Measurements from ENCODE around the gene CREB5. TPM values are rescaled to one million over a fixed set of nuclear protein-coding genes. Genes with fewer than 3 reads are reported as not detected.
A peak's percentile ranks its signal among the peaks of the same experiment; 100 is the strongest.

The CREB5 gene
- total and polyA plus RNA-seq, 2 experiments from 2014 or later: 2.4 to 4.4 TPM

GRCh38 chr7:28558236-28558635, 145.9 kb downstream of the CREB5 start:
- TF ChIP-seq JUNB (IDR thresholded peaks at IDR 0.05; ENCODE audit: unreplicated experiment) (no peak), POLR2AphosphoS5 (IDR thresholded peaks at IDR 0.05; ENCODE audit: low read depth) (no peak), ETS1 (IDR thresholded peaks at IDR 0.05) (no peak), NANOG (IDR thresholded peaks at IDR 0.05; ENCODE audit: borderline replicate concordance) (no peak), CTCF (conservative IDR thresholded peaks at IDR 0.05; ENCODE audit: low read depth in 2 of 2) (no peak), ZNF114 (CRISPR knock-in tag; IDR thresholded peaks at IDR 0.05) (no peak), EZH2phosphoT487 (IDR thresholded peaks at IDR 0.05; ENCODE audit: unreplicated experiment) (no peak), CREB1 (CRISPR knock-in tag; IDR thresholded peaks at IDR 0.05; ENCODE audit: low read depth) (no peak), STAT1 (IDR thresholded peaks at IDR 0.05; ENCODE audit: unreplicated experiment) (no peak)
- H3K4me1 Mint-ChIP-seq: peaks cover 24% of the 10 kb centered on the region
- ATAC-seq: peak; percentile 46
- Histone ChIP-seq H3K27me3 (ENCODE audit: insufficient read depth) (no peaks in the 10 kb centered on the region), H3K36me3 (ENCODE audit: insufficient read depth) (no peaks in the 10 kb centered on the region), H4K20me1 (replicated peaks; ENCODE audit: insufficient read depth) (no peaks in the 10 kb centered on the region), H3K27ac (ENCODE audit: low read depth) (no peak overlapping the region), H3F3A (replicated peaks; ENCODE audit: low read depth) (no peaks in the 10 kb centered on the region), H3K4me3 (no peak overlapping the region), H3K4me1 (ENCODE audit: insufficient read depth) (peaks cover 11% of the 10 kb centered on the region; the same call in 1 of the 2 replicates), H3K4me2 (peak overlapping the region; percentile 39; the same call in 1 of the 2 replicates), H2AFZ (no peak overlapping the region), H3K9me2 (ENCODE audit: insufficient read depth) (no peaks in the 10 kb centered on the region; the same call in 1 of the 2 replicates), H3K79me2 (replicated peaks; ENCODE audit: insufficient read depth) (no peaks in the 10 kb centered on the region)
- no peaks in the 10 kb centered on the region for H3K36me3 Mint-ChIP-seq (ENCODE audit: low read depth)
- H3K27me3 Mint-ChIP-seq (ENCODE audit: insufficient read depth, low read depth, poor library complexity): peaks cover 1% of the 10 kb centered on the region
- no peaks in the 10 kb centered on the region; the same call in 2 of the 3 replicates for H3K9me3 Mint-ChIP-seq
- H3K4me3 Mint-ChIP-seq: no peak overlapping the region
- H3K27ac Mint-ChIP-seq: no peak overlapping the region
- DNase-seq (ENCODE audit: low spot score): no peak

GRCh38 chr7:28560767-28561166, 148.4 kb downstream of the CREB5 start:
- Histone ChIP-seq H3K79me2 (replicated peaks; ENCODE audit: insufficient read depth) (no peaks in the 10 kb centered on the region), H3K4me3 (no peak overlapping the region), H3K4me1 (ENCODE audit: insufficient read depth) (peaks cover 11% of the 10 kb centered on the region; the same call in 1 of the 2 replicates), H3K4me2 (no peak overlapping the region), H3K27ac (ENCODE audit: low read depth) (no peak overlapping the region), H3K27me3 (ENCODE audit: insufficient read depth) (no peaks in the 10 kb centered on the region), H2AFZ (no peak overlapping the region), H3K36me3 (ENCODE audit: insufficient read depth) (no peaks in the 10 kb centered on the region), H4K20me1 (replicated peaks; ENCODE audit: insufficient read depth) (no peaks in the 10 kb centered on the region), H3K9me2 (ENCODE audit: insufficient read depth) (no peaks in the 10 kb centered on the region; the same call in 1 of the 2 replicates), H3F3A (replicated peaks; ENCODE audit: low read depth) (no peaks in the 10 kb centered on the region)
- Mint-ChIP-seq H3K27me3 (ENCODE audit: insufficient read depth, low read depth, poor library complexity) (peaks cover 1% of the 10 kb centered on the region), H3K9me3 (no peaks in the 10 kb centered on the region; the same call in 2 of the 3 replicates), H3K27ac (no peak overlapping the region), H3K36me3 (ENCODE audit: low read depth) (no peaks in the 10 kb centered on the region), H3K4me1 (peaks cover 27% of the 10 kb centered on the region), H3K4me3 (no peak overlapping the region)
- ATAC-seq (no peak), DNase-seq (ENCODE audit: low spot score) (no peak)
- TF ChIP-seq ETS1 (IDR thresholded peaks at IDR 0.05): no peak
- TF ChIP-seq POLR2AphosphoS5 (IDR thresholded peaks at IDR 0.05; ENCODE audit: low read depth): no peak
- TF ChIP-seq ZNF462 (CRISPR knock-in tag; IDR thresholded peaks at IDR 0.05): no peak
- no peak for TF ChIP-seq ZNF331 (CRISPR knock-in tag; IDR thresholded peaks at IDR 0.05; ENCODE audit: low read depth)
- no peak for TF ChIP-seq ZNF114 (CRISPR knock-in tag; IDR thresholded peaks at IDR 0.05)
- TF ChIP-seq STAT1 (IDR thresholded peaks at IDR 0.05; ENCODE audit: unreplicated experiment): no peak
